Midbrain (tissue), 1 donor: Measurements from ENCODE around the gene PARD3B.

Source experiments
- DNase-seq: peaks from one replicate; lab custom pipeline; 2025; lab: John Stamatoyannopoulos, UW

The PARD3B gene

DNA sequence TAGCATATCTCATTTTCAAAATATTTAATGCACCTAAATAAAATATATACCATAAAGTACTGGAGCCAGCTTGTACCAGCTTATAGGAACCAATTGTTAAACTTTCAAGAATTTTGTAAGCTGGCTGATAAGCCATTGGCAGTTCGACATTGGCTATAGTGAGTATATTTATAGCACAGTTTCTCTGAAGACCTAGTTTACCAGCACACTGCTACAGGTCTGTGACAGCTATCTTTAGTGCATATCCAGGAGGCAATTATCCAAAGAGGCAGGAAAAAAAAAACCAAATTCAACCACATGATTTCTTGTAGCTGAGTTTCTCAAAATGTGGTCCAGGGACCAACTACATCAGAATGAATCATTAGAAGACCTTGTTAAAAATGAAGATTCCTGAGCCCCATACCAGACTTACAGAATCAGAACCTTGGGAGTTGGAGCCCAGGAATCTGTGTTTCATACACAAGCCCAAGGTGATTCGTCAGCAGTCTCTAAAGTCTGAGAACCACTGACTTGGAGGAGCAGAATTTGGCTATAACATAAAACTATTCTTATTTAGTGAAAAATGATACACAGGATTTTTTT lies 858.1 kb downstream of the PARD3B start:
- DNase-seq: no peak

DNA sequence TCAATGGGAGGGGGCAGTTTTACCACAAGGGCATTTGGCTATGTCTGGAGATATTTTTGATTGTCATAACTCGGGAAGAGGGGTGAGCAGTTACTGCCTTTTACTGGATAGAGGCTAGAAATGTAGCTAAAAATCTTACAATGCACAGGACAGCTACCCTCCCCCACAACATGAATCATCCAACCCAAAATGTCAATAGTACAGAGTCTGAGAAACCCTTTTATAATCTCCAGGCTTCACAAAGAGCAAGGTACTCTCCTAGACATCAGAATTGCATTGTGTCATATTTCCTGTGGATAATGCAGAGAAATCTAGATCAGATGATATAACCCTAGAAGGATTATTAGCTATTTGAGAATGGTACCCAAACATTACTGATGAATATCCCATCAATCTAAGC lies 859.9 kb downstream of the PARD3B start:
- no peak for DNase-seq

DNA sequence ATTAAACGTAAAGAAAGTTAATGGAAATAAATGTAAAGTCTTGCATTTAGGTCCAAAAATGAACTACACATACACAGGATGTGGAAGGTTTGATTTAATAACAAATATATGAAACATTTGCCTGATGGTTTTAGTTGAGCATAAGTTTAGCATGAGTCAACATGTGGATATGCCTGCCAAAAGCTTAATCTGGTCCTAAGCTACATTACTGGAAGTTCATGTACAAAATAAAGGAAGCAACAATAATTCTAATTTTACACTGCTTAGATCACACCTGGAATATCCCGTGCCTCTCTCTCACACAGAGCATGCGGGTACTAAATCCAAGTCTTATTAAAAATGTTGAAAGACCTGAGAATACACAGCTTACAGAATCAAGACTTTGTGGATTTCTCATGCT lies 860.5 kb downstream of the PARD3B start:
- DNase-seq: no peak

- DNase-seq: no peak
These were observed 862.7 kb downstream of the PARD3B start for GRCh38 chr2:205407984-205408383.

- no peak for DNase-seq
These were observed 863.4 kb downstream of the PARD3B start for GRCh38 chr2:205408696-205409095.

GRCh38 chr2:205409411-205409810 lies 864.1 kb downstream of the PARD3B start:
- DNase-seq: no peak

- DNase-seq: peak; percentile 81
These were observed 866.3 kb downstream of the PARD3B start for GRCh38 chr2:205411558-205411957.

DNA sequence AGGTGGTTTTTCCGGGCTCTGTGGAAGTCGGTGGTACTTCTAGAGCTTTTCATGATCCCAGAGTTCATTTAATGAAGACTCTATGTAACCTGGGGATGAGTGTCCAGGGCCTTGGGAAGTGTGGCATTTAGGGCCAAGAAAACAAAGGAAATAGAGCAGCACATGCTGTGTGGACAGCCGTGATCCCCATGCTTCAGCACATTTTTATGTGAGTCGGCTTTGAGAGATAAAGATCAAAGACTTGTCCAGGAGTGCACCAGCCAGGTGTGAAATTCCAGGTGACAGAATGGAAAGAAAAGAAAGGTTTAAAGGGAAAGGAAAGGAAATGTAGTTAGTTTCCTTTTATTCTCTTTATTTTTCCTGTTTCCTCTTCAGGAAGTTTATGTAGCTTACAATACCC lies 879.1 kb downstream of the PARD3B start:
- DNase-seq: no peak

DNA sequence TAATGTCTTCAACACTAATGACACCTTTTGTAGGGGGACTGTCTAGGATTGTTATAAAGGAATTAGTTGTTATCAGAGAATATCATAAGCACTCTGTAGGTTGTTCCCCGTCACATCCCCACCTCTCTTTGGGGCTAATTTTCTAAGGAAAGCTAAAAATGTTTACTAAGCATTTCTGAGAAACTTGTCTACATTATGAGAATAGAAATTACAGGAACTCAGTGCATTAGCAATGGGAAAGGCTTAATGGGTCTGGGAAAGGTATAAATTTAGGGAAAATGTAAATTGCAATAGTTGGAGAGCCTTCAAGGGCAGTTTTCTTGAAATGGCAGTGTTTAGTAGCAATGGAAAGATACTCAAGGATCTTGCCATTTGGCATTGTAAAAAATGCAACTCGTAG lies 879.8 kb downstream of the PARD3B start:
- no peak for DNase-seq

DNA sequence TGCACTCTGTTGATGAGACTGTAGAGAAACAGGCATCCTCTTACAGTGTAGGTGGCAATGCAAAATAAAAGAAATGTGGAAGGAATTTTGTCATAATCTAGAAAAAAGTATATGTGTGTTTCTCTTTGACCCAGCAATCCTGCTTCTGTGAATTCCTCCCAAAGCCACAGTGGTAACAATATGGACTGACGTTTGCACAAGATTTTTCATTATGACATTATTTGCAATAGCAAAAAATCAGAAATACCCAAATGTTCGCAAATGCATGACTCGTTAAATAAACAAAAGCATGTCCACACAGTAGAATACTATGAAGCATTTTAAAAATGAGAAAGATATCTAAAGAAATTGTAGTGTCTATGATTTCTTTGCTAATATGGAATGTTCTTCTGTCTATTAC lies 881.8 kb downstream of the PARD3B start:
- no peak for DNase-seq

GRCh38 chr2:205428811-205429210 lies 883.5 kb downstream of the PARD3B start:
- no peak for DNase-seq

DNA sequence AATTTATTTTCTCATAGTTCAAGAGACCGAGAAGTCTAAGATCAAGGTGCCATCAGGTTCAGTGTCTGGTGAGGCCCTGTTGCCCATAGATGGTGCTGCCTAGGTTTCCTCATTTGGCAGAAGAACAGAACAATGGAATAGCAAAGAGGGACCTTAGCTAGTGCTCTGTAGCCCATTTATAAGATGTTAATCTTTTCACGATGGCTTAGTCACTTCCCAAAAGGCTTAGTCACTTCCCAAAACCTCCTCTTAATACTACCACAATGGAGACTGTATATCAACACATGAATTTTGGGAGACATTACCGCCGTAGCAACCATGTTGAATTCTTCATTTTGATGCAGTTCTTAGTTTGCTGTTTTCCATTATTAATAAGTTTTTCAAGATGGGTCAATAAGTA lies 890.7 kb downstream of the PARD3B start:
- no peak for DNase-seq

GRCh38 chr2:205438241-205438640 lies 893.0 kb downstream of the PARD3B start:
- no peak for DNase-seq

- DNase-seq: no peak
These were observed 894.3 kb downstream of the PARD3B start for GRCh38 chr2:205439621-205440020.

- DNase-seq: no peak
These were observed 896.2 kb downstream of the PARD3B start for GRCh38 chr2:205441524-205441923.

GRCh38 chr2:205448189-205448588 lies 902.9 kb downstream of the PARD3B start:
- no peak for DNase-seq

GRCh38 chr2:205451901-205452512 lies 906.7 kb downstream of the PARD3B start:
- no peak for DNase-seq

DNA sequence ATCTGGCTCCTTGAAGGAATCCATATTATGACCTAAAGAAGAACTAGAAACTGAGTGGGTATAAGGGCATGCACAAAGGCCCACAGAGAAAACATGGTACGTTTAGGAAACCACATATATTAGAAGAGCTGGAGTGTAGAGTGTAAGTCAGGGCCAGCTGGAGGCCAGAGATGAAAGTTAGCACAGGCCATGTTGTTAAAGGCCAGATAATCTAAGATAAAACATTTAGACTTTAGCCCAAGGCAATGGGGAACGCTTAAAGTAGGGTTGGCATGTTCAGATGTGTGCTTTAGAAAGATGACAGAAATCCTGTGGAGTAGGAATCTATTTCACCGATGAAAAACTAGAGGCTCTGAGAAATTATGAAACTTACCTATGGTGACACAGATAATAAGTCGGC lies 907.9 kb downstream of the PARD3B start:
- no peak for DNase-seq

DNA sequence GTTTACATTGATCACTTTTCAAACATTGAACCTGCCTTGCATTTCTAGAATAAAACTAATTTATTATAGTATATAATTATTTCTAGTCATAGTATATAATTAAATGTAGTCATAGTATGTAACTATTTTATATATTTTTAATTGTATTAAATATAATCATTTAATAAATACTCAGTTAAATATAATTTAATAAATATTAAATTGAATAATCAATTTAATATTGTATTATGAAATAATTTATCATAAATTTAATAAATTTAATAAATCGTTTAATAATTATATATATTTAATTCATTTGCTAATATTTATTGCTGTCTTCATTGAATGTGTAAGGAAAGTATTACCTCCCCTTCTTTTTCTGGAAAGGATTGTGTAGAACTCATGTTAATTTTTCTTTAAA lies 911.4 kb downstream of the PARD3B start:
- DNase-seq: no peak

DNA sequence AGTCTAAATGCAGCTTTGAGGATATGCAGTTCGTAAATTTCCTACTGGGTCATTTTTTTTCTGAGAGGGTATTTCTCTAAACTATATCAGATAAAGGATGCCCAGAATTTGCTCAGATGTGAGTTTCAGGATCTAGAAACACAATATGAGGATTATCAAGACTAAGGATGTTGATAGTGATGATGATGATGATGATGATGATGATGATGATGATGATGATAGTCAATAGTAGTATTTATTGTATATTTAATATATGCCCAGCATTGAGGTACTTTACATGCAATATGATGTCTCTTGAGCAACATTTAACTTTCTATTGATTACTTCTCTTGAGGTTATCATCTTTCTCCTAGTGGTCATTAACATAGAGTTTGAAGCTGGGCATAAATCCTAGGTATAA lies 914.9 kb downstream of the PARD3B start:
- no peak for DNase-seq

DNA sequence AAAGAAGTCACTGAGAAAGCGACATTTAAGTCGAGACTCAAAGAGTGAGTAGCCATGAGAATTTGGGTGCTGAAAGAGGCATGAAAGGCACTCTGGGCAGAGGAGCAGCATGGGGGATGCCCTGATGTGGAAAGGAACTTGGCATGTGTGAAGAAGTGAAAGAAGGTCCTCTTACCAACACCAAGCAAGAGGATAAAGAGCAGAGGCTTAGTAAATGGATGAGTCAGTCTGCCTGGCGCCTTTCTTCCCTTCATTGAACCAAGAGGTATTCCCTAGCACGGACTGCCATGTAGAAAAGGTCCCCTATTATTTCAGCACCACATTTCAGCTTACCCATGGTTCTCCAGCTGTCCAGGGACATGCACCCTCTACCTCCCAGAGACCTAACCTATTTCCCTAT lies 915.9 kb downstream of the PARD3B start:
- DNase-seq: no peak

- DNase-seq: no peak
These were observed 916.7 kb downstream of the PARD3B start for GRCh38 chr2:205461678-205462665.
